Stimulated activated CD4-positive, alpha-beta T cell treated with anti-CD3 and anti-CD28 coated beads, Interleukin-12 subunit alpha, Interleukin-12 subunit beta, amount 100 ng/mL, for 24 hours (primary cell): ENCODE measurements around the gene LENG8.
"Not testable (repeated sequence)": the region's sequence is repeated elsewhere in the genome, so short reads cannot be mapped to it uniquely, and the experiment has no call there.

ENCODE experiments used
- DNase-seq, 2 experiments: peaks; one replicate each; pipeline ENCODE4 v3.0.0-alpha.2; 2020; ENCODE audit warnings: low read depth in 2 of 2

LENG8 gene

GRCh38 chr19:54482889-54483288 lies 33.9 kb downstream of the LENG8 start:
- no peak for DNase-seq

GRCh38 chr19:54484451-54484850 lies 35.5 kb downstream of the LENG8 start:
- no peak for DNase-seq

- DNase-seq: no peak
Observed at GRCh38 chr19:54485851-54486250, 36.9 kb downstream of the LENG8 start.

- DNase-seq: no peak
Observed at GRCh38 chr19:54489341-54489740, 40.3 kb downstream of the LENG8 start.

GRCh38 chr19:54489766-54490165 lies 40.8 kb downstream of the LENG8 start:
- no peak for DNase-seq

- DNase-seq: no peak
Observed at GRCh38 chr19:54492568-54492967, 43.6 kb downstream of the LENG8 start.

- DNase-seq: not testable (repeated sequence)
Observed at GRCh38 chr19:54493056-54493455, 44.1 kb downstream of the LENG8 start.

- no peak for DNase-seq
Observed at GRCh38 chr19:54493967-54494585, 45.1 kb downstream of the LENG8 start.

GRCh38 chr19:54495284-54495683 lies 46.3 kb downstream of the LENG8 start:
- DNase-seq: not testable (repeated sequence)

- DNase-seq: peak in 1 of 2 experiments; percentile 9
Observed at GRCh38 chr19:54497747-54498450, 48.9 kb downstream of the LENG8 start.

- not testable (repeated sequence) for DNase-seq
Observed at GRCh38 chr19:54498451-54498772, 49.4 kb downstream of the LENG8 start.

- DNase-seq: no peak
Observed at GRCh38 chr19:54502518-54503048, 53.6 kb downstream of the LENG8 start, which contains the start of gene LAIR2. LAIR2 (plus strand) TSS chr19:54502831; CDS start chr19:54502919, 88 bp downstream.

- not testable (repeated sequence) for DNase-seq
Observed at GRCh38 chr19:54505542-54505941, 56.5 kb downstream of the LENG8 start.

- DNase-seq: no peak
Observed at GRCh38 chr19:54506079-54506478, 57.1 kb downstream of the LENG8 start.

GRCh38 chr19:54507038-54507717 lies 58.2 kb downstream of the LENG8 start:
- DNase-seq: not testable (repeated sequence)

- DNase-seq: no peak
Observed at GRCh38 chr19:54507824-54508223, 58.8 kb downstream of the LENG8 start.

- not testable (repeated sequence) for DNase-seq
Observed at GRCh38 chr19:54508487-54508886, 59.5 kb downstream of the LENG8 start.

- not testable (repeated sequence) for DNase-seq
Observed at GRCh38 chr19:54509200-54509940, 60.4 kb downstream of the LENG8 start.
